Right lung (tissue), 5 donors: ENCODE measurements around the gene IGSF21. TPM values are rescaled to one million over a fixed set of nuclear protein-coding genes. Genes with fewer than 3 reads are reported as not detected.

Experiments used
- DNase-seq, 2 donors: peaks; one replicate each; pipeline ENCODE4 v3.0.0-alpha.2; 2013
- polyA plus RNA-seq, 5 donors: library from polyadenylated mRNA; unstranded; fragments of 120-200 nt; gene quantifications; one replicate each; pipeline versions ENCODE4 v1.2.1 to v1.2.3, GENCODE V29; 2013; ENCODE audit warnings: inconsistent platforms in 1 of 5, low replicate concordance in 1 of 5; ENCODE audit not compliant: insufficient read length in 5 of 5, insufficient read depth in 1 of 5

The IGSF21 gene
- polyA plus RNA-seq, 5 donors, result 0.06 to 0.26 (median 0.15) TPM

DNA sequence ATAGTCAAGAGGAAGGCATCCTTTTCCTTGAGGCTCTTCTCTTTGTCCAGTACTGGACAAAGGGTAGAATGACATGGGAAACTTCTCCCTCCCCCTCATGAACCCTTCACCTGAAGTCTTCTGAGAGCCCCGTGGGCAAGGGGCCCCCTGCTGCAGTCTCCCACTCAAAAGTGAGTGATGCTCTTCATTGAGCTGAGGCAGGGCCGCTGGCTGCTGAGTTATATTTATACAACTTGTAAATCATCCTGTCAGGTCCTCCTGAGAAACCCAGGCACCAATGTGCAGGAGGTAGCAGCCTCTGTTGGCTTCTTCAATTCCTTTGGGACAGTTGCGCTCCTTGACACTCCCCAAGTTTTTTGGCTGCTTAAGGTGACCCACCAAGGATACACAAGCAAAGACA is 150.2 kb downstream of the IGSF21 start:
- no peak for DNase-seq

DNA sequence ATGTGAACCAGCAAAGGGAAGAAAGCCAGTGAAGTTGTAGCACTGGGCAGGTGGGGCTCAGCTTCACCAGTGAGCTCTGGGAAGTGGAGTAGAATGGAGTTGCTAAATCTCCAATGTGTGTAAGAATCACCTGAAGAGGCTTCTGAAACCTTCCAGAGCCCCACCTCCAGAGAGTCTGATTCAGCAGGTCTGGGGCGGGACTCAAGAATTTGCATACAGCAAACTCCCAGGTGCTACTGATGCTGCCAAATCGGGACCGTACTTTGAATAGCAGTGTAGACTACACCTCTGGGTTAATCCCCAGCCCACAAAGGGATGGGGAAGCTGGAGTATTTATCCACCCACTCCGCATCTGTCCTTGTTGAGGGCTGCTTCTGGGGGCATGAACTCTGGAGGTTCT is 154.3 kb downstream of the IGSF21 start:
- no peak for DNase-seq

DNA sequence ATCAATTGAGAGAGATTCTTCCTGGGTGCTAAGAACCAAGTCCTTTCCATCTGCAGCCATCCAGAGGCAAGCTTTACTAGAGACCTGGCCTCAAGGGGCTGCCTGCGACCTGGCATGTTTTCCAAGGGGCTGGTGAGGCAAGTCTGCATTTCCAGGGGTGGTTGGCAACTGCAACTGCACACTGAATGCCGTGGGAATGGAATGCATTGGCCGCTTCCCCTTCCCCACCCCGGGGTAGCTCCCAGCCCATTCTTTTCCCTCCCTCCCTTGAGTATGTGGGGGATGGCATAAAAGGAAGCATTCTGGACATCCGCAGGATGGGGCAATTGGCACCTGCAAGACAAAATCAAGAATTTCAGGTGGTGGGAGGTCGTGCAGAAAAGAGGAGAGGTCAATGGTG is 155.1 kb downstream of the IGSF21 start:
- DNase-seq, result no peak

DNA sequence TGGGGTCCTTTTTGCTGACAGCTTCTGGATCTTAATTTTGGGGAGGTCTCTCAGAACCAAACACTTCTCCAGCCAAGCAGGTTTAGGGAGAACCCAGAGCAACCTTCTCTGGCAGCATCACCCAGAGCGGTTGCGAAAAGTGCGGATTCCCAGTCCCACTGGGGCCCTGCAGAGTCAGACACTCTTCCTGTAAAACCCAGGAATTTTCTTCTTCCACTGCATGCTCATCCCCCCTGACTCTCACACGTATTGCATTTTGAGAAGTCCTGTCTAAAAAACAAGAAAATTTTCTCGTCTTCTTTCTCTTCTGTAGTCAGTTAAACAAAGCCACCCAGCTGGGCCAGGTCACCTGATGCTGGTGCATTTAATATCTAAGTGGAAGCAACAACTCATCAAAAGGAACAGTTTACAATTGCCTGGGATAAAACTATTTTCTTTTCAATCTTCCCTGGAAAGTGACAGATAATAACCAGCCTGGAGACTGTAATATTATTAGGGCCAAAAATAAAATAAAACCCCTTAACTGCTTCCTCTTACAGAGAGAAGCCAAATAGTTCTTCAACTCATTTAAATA is 156.0 kb downstream of the IGSF21 start:
- no peak for DNase-seq

DNA sequence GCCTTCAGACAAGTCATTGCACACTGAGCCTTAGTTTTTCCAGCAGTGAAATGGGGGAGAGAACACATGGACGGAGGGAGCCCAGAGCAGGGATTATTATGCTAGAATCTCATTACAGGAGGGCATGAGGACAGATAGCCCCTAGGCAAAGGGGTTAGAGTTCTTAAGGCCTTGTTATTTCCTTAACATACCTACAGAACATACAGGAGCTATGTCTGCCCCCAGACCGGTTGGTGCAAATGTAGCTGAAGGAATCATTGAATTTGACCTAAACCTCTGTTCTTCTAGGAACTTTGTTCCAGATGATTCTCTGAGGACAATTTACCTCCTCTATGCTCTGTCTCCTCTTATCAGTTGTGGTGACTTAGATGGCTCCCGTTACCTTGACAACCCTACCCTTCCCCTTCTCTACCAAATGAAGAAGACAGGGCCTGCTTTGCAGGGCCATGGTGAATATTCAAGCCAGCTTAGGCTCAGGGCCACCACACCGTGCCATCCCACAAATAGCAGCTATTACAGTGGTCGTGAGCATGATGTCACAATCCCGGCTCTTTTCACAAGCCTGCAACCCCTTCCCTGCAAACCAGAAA is 156.9 kb downstream of the IGSF21 start:
- DNase-seq, result no peak

DNA sequence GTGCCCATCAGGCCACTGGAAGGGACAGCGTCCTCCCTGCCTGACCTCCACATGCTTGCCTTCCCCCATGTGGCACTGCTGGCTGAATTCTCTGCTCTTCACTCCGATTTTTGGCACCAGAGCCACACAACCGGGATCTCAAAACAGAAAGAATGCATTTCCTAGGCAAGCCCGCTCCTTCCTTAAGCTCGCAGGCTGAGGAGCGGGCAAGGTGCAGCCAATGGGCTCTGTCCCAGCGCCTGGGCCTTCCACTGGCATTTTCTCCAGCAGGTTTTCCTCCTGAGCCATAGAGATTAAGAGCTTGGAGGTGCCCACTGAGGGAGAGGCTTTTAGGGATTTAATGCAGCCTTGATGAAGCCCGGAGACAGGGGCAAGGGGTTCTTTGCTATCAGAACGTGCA is 158.0 kb downstream of the IGSF21 start:
- no peak for DNase-seq

DNA sequence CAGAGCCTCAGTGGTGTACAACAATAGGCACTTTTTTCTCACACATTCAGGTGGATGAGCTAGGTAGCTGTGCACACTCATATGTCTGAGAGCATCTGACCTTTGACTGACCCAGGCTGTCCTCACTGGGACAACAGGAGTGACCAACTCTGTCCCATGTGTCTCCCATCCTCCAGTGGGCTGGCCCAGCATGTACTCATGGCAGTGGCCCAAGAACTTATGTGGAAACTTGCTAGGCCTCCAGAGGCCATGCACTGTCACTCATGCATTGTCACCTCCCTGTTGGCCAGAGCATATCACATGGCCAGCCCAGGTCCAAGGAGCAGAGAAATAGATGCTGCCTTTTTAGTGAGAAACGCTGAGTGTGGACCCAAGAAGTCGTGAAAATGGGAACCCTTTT is 158.8 kb downstream of the IGSF21 start:
- DNase-seq, result no peak

DNA sequence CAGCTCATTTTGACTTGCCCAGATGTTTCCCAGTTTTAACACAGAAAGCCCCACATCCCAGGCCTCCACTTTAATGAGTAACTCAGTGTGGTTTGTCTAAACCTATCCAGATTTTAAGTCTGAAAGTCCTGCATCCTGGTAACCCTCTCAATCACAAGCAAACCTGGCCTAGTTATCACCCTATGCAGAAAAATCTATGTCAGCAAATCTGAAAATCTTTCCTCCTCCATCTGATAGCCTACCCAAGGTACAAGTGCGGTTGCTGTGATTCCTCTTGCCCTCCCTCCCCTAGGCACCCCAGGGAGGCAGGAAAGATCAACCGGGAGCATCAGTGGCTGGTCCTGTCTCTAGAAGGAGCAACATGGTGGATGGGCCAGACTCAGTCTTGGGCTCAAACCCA is 163.7 kb downstream of the IGSF21 start:
- no peak for DNase-seq

DNA sequence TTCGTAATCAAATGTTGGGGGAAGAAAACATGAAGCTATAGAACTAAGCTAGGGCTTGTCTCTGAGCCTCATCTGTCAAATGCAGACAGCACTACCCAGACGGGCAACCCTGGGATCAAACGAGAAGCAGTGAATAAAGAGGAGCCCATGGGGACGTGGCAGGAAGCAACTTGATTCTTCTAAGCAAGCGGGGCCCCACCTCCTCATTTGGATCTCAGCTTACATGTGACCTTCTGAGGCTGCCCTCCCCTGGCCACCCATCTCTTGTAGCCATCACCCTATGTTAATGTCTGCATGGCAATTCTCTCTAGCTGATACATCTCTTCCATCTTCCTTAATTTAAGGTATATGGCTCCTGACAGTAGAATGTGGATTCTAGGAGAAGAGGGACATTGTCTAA is 171.3 kb downstream of the IGSF21 start:
- DNase-seq, result no peak

DNA sequence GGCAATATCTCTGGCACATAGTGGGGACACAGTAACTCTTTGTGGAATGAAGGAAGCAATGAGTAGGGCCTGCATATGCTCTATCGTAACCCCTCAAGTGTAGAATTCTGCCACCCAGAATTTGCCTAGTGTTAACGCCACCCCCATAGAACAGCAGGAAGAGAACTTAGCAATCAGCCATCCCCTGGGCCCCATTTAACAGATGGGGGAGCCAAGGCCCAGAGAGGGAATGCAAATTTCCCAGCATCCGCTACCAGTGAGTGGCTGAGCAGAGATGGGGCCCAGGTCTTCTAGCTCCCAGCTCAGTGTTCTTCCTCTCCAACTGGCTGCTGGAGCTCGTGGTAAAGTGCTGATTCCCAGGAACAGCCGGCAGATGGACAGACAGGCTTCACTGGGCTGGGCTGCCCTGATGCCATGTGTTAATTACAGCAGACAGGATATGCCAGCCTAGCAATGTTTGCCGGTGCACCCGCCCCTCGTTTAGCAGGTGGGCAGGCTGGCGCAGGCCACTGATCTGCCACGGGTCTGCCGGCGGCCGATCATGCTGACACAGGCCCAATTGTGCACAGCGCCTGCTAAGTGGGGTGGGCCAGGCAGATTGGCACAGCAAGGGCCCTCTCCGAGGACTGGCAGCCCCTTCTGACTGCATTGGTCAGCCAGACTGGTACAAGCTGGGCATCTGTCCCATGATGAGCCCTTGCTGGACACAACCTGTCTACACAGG is 171.9 kb downstream of the IGSF21 start:
- no peak for DNase-seq

DNA sequence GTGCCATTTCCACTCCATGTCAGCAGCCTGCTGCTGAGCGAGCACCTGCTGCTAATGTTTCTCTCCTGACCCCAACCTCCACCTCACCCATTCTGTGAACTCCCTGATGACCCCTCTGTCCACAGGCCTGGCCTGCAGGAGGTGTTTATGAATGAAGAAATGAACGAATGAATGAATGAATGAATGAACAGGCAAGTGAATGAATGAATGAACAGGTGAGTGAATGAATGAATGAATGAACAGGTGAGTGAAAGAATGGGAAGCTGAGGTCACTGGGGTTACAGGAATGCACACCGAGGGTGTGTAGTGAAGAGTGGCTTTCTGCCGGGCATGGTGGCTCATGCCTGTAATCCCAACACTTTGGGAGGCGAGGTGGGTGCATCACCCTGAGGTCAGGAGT is 173.4 kb downstream of the IGSF21 start:
- DNase-seq, result no peak

DNA sequence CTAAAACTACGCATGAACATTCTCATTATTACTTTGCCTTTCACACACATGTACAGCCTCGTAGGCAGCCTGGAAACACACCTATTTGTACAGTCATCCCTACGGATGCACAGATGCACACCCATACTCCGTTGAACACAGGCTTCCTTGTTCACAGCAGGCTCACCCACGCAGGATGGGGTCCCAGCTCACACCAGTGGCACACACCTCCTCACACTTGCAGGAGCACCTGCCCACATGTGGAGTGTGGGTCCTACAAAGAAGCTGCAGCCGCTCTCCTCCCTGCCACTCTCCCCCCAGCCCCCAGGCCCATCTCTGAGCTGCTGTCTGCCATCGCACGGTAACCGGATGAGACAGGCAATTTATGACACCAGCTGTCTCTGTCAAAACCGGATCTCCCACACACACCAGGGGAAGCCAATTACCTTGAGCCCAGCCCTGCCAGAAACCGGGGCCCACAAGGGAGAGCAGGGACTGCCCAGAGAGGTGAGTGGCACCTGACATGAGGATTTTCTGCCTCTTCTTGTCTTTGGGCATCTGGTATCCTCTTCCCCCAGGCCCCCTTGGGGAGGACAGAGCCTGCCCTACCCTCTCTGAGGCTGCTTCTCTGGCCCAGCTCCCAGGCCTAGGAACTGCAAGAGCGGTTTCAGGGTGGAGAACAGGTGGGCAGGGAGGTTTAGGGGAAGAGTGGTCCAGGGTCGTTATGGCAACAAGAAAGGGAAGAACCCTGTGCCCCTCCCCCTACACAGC is 175.4 kb downstream of the IGSF21 start:
- DNase-seq, result no peak

DNA sequence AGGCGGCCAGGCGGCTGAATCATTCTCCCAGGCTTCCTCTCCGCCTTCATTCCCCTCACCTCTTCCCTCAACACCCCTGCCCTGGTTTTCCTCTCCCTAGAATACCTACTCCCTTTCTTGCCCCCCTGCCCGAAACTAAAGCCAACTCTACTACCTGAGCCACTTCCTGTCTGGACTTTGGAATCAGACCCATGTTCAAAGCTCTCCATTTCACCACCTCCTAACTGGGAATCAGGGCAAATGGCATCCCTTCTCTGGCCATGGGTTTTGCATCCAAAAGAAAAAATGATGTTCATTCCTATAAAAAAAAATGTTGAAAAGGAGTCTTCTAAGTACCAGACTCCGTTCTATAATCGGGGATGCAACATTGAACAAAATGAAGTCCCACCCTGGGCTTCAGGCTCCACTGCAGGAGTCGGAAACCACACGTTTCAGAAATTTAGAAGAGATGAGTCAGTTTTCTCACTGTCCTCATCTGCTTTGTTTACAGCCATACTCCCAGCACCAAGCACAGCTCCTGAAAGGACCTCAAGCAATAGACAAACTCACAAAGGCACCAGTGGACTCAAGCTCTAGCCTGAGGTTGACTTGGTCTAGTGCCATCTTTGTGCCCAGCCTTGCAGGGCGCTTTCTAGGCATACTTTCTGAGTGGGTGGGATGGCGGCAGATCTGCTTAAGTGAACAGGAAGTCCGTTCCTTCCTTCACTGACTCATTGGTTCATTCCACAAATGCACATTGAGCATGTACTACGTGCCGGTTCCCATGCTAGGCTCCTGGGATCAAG is 176.2 kb downstream of the IGSF21 start:
- no peak for DNase-seq

DNA sequence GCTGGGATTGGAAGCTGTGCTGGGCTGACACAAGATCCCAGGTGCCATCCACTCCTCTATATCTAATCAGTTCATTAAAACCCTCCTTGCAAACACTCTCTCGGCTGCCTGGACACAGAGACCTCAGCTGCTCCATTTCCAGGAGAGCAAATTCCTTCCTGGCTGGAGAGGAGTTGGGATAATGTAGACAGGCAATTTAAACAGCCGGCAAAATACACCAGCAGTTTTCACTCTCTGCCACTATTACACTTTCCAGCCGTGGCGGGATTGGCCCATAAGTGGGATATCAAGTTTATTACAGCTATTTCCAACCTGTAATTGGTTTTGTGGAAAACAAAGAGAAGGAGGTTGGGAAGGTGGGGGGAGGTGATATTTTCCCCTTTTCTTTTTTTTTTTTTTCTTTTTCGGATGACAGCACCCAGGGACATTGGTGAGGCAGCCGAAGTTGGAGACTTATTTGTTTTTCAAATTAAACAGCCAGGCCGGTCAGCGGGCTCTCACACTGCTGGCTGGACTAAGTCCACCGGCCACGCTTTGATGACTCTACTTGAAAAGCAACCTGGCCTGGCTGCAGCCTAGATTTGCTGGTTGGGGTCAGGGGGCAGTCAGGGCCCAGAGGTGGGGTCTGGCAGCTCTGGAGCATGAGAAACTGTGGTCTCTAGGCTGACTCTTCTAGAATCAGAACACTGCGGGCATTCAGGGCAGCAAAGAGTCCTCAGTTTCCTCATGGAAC is 177.4 kb downstream of the IGSF21 start:
- no peak for DNase-seq

DNA sequence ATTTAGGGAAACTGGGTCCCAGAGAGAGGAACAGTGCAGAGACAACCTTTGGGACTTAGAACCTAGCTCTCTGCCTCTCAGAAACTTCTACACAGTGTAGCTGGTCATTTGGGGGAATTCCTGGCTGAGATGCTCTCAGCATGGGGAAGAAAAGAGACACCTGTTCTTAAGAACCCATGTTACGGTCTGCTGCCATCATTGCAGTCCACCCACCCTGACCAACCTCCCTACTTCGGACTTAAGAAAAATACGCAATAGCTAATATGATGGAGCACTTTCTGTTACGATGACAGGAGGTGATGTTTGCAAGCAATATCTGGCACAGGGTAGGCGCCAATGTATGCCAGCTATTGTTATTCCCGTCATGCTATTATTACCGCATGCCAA is 177.9 kb downstream of the IGSF21 start:
- DNase-seq, result no peak

DNA sequence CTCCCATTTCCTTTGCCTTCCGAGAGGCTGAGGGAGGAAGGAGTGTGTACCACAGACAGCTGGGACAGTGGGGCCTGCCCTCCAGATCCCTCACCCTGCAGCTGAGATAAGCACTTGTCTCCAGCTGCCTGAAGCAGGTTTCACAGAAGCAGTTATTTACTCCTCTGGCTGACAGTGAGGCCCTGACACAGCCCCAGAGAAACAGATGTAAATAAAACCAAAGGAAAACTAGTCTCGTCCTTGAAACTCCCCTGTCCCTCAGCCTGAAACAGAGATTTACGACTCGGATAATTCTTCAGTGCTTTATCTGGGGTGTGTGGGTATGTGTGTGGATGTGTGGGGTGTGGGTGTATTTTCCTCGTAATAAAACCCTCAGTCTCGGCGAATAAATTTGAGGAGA is 181.1 kb downstream of the IGSF21 start:
- no peak for DNase-seq

DNA sequence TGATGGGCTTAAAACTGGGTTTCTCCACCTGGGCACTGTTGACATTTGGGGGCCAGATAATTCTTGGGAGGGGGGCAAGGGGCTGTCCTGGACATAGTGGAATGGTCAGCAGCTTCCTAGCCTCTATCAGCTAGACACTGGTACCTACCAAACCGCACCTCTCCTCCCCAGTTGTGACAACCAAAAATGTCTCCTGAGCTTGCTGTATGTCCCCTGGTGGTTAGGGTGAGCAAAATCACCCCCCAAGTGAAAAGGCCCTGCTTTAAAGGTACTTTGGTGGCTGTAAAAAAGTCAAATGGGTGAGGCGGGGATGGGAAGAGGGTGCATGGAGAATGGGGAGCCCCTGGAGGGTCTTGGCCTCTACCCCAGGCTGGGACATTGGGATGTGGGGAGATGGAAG is 182.0 kb downstream of the IGSF21 start:
- no peak for DNase-seq

DNA sequence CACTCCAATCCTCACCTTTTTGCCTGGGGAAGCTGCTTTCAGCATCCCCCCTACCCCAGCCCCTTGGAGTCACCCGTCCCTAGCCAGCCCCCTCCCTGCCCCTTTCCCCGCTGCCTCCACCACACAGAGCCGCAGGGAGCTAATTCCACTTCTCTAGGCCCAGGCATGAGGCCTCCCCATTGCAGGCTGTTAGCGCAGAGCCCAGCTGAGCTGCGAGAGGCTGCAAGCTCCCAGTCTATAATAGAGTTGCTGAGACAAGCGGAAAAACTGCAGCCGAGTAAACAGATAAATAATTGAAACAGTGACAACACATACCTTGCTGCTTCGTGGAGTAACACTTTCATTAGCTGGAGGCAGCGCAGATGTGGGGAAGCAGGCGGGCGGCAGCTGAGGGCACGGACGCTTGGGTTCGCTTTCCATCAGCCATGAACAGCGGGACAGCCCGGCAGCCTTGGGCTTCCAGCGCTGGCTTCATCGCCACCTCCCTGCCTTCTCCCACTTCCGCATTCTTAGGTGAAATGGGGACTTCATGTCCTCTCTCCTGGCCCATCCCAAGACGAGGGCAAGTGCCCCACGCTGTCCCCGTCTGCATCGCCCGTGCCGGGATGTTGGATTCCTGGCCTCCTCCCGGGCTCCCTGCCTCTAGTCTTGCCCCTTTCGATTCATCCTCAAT is 183.3 kb downstream of the IGSF21 start:
- no peak for DNase-seq

DNA sequence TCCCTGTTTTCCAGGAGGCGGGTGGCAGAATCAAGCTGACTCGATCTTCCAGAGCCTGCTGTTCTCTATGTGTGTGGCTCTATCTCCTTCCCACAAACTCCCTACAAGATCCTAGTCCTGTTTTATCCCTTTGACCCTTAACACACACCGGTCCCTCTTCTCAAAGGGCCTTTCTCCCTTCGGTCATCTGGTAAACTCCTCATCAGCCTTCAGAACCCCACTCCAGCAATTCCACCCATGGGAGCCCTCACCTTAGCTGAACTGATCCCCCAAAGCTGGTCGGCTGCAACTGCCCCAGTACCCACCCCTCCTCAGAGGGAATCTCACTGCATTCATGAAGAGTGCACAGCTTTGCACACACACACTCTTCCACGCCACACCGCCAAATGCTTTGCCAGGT is 184.9 kb downstream of the IGSF21 start:
- no peak for DNase-seq

DNA sequence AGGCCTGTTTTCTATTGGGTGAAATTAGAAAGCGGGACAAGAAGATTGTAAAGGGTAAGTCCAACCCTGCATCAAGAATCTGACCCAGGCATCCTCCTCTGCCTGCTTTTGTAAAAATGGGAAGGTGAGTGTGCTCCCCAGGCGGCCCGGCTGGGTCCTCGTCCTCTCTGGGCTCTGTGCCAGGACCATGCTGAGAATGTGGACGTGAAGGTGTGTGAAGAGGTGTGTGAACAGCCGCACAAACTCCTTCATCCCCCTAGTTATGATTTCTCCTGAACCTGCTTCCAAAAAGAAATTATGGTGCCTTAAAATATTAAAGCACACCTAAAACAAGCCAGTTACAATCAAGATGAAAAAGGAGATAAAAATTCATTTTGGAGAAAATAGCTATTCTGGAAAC is 185.7 kb downstream of the IGSF21 start:
- no peak for DNase-seq
